ENCODE measurements around the gene FBXO31.

FBXO31 gene

DNA sequence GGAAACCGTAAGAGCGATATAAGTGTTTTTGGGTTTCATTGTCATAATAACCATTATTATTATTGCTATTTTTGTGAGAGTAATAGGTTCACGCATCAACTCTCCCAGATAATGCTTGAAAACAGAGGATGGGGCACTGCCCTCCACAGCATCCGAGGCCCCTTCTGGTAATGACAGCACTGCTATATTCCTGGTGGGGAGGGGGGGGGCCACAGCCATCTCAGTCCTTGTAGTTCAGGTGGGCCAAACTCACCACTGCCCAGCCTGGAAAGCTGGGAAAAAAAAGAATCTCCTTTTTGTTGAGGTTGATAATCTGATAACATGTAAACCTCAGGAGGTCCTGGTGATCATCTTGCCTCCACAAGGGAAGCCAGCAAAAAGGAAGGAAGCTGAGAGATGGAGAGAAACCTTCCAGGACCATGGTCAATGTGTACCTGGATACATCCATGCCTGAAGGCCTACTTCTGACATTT is 67.1 kb downstream of the FBXO31 start:
- H3K36me3 ChIP-seq: peaks cover 27% of the 10 kb centered on the region
- H4K20me1 ChIP-seq: peaks cover 11% of the 10 kb centered on the region
- H3K4me1 ChIP-seq: peaks cover 13% of the 10 kb centered on the region
- H3K9ac ChIP-seq: peak overlapping the region; percentile 98
- peak overlapping the region; percentile 99 for H3K4me2 ChIP-seq
- no peaks in the 10 kb centered on the region for H3K9me3 ChIP-seq
- TF ChIP-seq Cebpa-rat (IDR thresholded peaks at IDR 0.05): no peak
- H3K27ac ChIP-seq: peak overlapping the region; percentile 96
- H3K27me3 ChIP-seq: no peaks in the 10 kb centered on the region
- peak overlapping the region; percentile 92 for H3K4me3 ChIP-seq

DNA sequence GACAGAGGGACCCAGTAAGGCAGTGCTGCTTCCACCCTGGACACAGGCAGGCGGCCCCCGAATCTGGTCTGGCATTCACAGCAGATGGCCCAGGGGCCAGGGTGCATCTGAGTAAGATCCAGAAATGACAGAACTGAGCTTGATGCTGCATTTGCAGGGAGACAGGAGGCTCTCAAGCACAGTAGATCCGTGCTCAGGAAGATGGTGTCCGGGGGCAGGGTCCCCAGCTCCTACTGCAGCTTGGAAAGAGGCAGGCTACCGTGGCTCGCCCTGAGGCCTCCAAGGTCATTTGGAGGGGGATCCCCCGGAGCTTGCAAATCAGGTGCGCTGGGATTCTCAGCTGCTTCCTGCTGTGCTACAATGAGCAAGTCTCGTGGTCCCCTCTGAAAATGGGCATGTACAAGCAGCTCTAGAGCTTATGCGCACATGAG is 68.6 kb downstream of the FBXO31 start:
- H4K20me1 ChIP-seq: peaks cover 11% of the 10 kb centered on the region
- no peak overlapping the region for H3K4me2 ChIP-seq
- no peak overlapping the region for H3K4me3 ChIP-seq
- H3K27ac ChIP-seq: no peak overlapping the region
- no peaks in the 10 kb centered on the region for H3K9me3 ChIP-seq
- no peaks in the 10 kb centered on the region for H3K27me3 ChIP-seq
- no peak overlapping the region for H3K9ac ChIP-seq
- H3K36me3 ChIP-seq: peaks cover 17% of the 10 kb centered on the region
- peaks cover 20% of the 10 kb centered on the region for H3K4me1 ChIP-seq
- no peak for TF ChIP-seq Cebpa-rat (IDR thresholded peaks at IDR 0.05)

GRCh38 chr16:87312008-87312407 is 71.6 kb downstream of the FBXO31 start:
- peaks cover 9% of the 10 kb centered on the region for H3K4me1 ChIP-seq
- H3K4me3 ChIP-seq: no peak overlapping the region
- H3K9ac ChIP-seq: no peak overlapping the region
- no peaks in the 10 kb centered on the region for H3K27me3 ChIP-seq
- peaks cover 11% of the 10 kb centered on the region for H3K9me3 ChIP-seq
- H4K20me1 ChIP-seq: no peaks in the 10 kb centered on the region
- 0 out of 2 replicates have a peak, but pooled peaks cover 8% of the 10 kb centered on the region for H3K36me3 ChIP-seq
- no peak overlapping the region for H3K4me2 ChIP-seq
- TF ChIP-seq Cebpa-rat (IDR thresholded peaks at IDR 0.05): no peak
- H3K27ac ChIP-seq: no peak overlapping the region

GRCh38 chr16:87311387-87311786 is 72.2 kb downstream of the FBXO31 start:
- Histone ChIP-seq H4K20me1 (no peaks in the 10 kb centered on the region), H3K4me2 (peak overlapping the region; percentile 50), H3K4me1 (peaks cover 9% of the 10 kb centered on the region), H3K9me3 (peaks cover 11% of the 10 kb centered on the region), H3K4me3 (no peak overlapping the region), H3K36me3 (0 out of 2 replicates have a peak, but pooled peaks cover 8% of the 10 kb centered on the region), H3K9ac (no peak overlapping the region), H3K27ac (no peak overlapping the region), H3K27me3 (no peaks in the 10 kb centered on the region)
- TF ChIP-seq Cebpa-rat (IDR thresholded peaks at IDR 0.05): no peak

- Histone ChIP-seq H4K20me1 (no peaks in the 10 kb centered on the region), H3K4me1 (peaks cover 9% of the 10 kb centered on the region), H3K9me3 (peaks cover 11% of the 10 kb centered on the region), H3K4me2 (no peak overlapping the region), H3K4me3 (no peak overlapping the region), H3K36me3 (0 out of 2 replicates have a peak, but pooled peaks cover 8% of the 10 kb centered on the region), H3K9ac (no peak overlapping the region), H3K27me3 (no peaks in the 10 kb centered on the region), H3K27ac (no peak overlapping the region)
- TF ChIP-seq Cebpa-rat (IDR thresholded peaks at IDR 0.05): no peak
Measured at GRCh38 chr16:87310610-87311009, 73.0 kb downstream of the FBXO31 start.

DNA sequence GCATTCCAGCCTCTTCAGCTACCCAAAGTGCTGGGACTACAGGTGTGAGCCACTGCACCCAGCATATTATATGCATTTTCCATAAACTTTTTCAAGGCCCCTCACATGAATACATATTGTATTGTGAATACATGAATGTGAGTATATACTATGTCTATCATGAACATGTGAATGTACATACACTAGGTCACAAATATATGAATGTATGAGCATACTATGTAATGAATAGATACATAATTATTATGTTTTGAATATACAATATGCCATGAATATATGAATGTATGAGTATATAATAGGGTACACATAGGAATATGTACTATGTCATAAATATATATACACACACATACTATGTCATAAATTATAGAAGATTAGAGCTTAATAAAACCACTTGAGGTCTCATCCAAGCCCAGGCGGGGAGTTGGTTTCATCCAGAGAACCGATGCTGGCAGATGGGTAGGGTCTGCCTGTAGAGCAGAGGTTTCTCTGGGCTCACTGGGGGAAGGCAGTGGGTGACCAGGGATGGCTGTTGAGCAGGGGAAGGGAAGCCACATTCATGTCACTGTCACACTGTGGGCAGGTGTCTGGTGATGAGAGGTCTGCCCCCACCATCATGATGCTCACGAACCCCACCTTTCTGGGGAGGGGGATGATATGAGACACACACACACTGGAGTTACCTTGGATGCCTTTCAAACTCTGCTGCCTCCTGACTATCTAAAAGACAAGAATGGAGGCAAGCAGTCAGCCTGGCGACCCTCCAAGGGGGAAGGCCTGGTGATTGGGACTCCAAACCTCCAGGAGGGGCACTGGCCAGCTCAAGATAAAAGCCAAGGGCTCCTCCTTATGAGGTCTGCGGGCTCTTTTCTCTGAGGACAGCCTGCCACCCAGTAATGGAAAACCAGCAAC is 73.7 kb downstream of the FBXO31 start:
- Histone ChIP-seq H4K20me1 (no peaks in the 10 kb centered on the region), H3K4me1 (peaks cover 13% of the 10 kb centered on the region), H3K27me3 (no peaks in the 10 kb centered on the region), H3K9me3 (peaks cover 11% of the 10 kb centered on the region), H3K4me3 (no peak overlapping the region), H3K27ac (no peak overlapping the region), H3K36me3 (0 out of 2 replicates have a peak, but pooled peaks cover 8% of the 10 kb centered on the region), H3K4me2 (no peak overlapping the region), H3K9ac (no peak overlapping the region)
- no peak for TF ChIP-seq Cebpa-rat (IDR thresholded peaks at IDR 0.05)

DNA sequence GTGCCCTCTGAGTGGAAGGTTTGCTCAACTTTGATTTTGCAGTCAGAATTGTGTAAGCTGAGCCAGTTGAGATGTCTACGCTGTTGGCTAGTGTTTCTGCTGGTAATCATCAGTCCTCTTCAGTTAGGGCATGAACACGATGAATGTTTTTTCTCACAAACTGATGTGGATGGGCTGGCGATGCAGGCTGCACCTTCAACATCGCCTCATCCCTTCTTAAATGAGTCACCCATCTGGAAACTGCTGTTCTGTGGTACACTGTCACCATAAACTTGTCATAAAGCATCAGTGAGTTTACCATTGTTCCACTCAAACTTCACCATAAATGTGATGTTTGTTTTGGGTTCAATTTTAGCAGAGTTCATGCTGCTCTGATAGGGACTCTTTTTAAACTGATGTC is 74.8 kb downstream of the FBXO31 start:
- Histone ChIP-seq H3K4me1 (peaks cover 24% of the 10 kb centered on the region), H3K9ac (no peak overlapping the region)
- TF ChIP-seq Cebpa-rat (IDR thresholded peaks at IDR 0.05): no peak

DNA sequence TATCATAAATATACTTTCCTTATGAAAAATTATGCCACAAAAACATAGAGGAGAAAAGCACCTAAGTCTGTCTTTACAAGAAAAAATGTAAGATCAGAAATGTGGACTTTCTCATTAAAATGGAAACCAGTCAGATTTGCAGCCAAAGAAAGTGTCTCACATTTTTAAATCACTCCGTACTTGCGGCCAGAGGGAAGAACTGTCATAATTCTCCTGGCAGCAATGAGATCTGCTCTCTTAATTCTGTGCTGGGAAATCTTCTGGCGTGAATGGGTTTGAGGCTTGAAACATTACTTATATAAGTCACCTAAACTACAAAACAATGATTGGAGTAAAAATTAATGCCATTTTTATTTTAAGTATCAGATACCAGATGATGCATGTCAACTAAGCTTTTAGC is 77.1 kb downstream of the FBXO31 start:
- no peak overlapping the region for H3K9ac ChIP-seq
- no peak for TF ChIP-seq Cebpa-rat (IDR thresholded peaks at IDR 0.05)
- 0 out of 2 replicates have a peak, but pooled peaks cover 8% of the 10 kb centered on the region for H3K36me3 ChIP-seq
- H4K20me1 ChIP-seq: no peaks in the 10 kb centered on the region
- H3K4me2 ChIP-seq: no peak overlapping the region
- no peak overlapping the region for H3K4me3 ChIP-seq
- H3K4me1 ChIP-seq: peaks cover 31% of the 10 kb centered on the region
- H3K27me3 ChIP-seq: no peaks in the 10 kb centered on the region
- H3K27ac ChIP-seq: no peak overlapping the region
- H3K9me3 ChIP-seq: peaks cover 11% of the 10 kb centered on the region

More for the DNA sequence above, 74.8 kb downstream of the FBXO31 start:
- Histone ChIP-seq H3K27me3 (no peaks in the 10 kb centered on the region), H3K4me3 (no peak overlapping the region), H3K4me2 (no peak overlapping the region), H3K27ac (no peak overlapping the region), H3K9me3 (peaks cover 11% of the 10 kb centered on the region), H4K20me1 (no peaks in the 10 kb centered on the region), H3K36me3 (0 out of 2 replicates have a peak, but pooled peaks cover 8% of the 10 kb centered on the region)

- Histone ChIP-seq H3K27ac (no peak overlapping the region), H3K36me3 (0 out of 2 replicates have a peak, but pooled peaks cover 8% of the 10 kb centered on the region), H4K20me1 (no peaks in the 10 kb centered on the region), H3K9ac (no peak overlapping the region), H3K4me2 (peak overlapping the region; percentile 69; the same call in 1 of the 2 replicates), H3K4me1 (peaks cover 24% of the 10 kb centered on the region), H3K9me3 (peaks cover 11% of the 10 kb centered on the region), H3K27me3 (no peaks in the 10 kb centered on the region), H3K4me3 (no peak overlapping the region)
- no peak for TF ChIP-seq Cebpa-rat (IDR thresholded peaks at IDR 0.05)
Measured at GRCh38 chr16:87305505-87306391, 77.8 kb downstream of the FBXO31 start.
